CD4-positive, CD25-positive, alpha-beta regulatory T cell (primary cell): ENCODE data around the gene PPARA. TPM values are rescaled to one million over a fixed set of nuclear protein-coding genes. Genes with fewer than 3 reads are reported as not detected.

ENCODE experiments used
- ATAC-seq, 2 donors: fragments of 150-1000 bp; cut with Tn5 transposase; one replicate each; pipeline ENCODE4 v1.10.0; 2021; ENCODE audit warnings: low read depth in 2 of 2, moderate number of reproducible peaks in 2 of 2, moderate library complexity in 1 of 2
- DNase-seq, 3 donors: peaks; one replicate each; pipeline versions ENCODE4 v3.0.0 to v3.0.0-alpha.2; 2012 to 2022; ENCODE audit warnings: mixed read lengths in 1 of 3
- H3K27ac ChIP-seq: one replicate; pipeline ENCODE4 v1.7.0; 2013; ENCODE audit warnings: mild to moderate bottlenecking, low read length; ENCODE audit not compliant: insufficient read depth, poor library complexity, severe bottlenecking
- H3K27me3 ChIP-seq: one replicate; pipeline ENCODE4 v1.7.0; 2013; ENCODE audit warnings: low read length; ENCODE audit not compliant: control insufficient read depth, insufficient read depth
- H3K36me3 ChIP-seq: one replicate; pipeline ENCODE4 v1.7.0; 2013; ENCODE audit warnings: mild to moderate bottlenecking, low read length, moderate library complexity; ENCODE audit not compliant: control insufficient read depth, insufficient read depth
- H3K4me1 ChIP-seq: 2 replicates; pipeline ENCODE4 v1.7.0; 2013; ENCODE audit warnings: mild to moderate bottlenecking, low read length; ENCODE audit not compliant: insufficient read depth, control insufficient read depth, poor library complexity, severe bottlenecking
- H3K4me3 ChIP-seq: one replicate; pipeline ENCODE4 v1.7.0; 2013; ENCODE audit warnings: low read depth, mild to moderate bottlenecking, low read length, moderate library complexity
- H3K9me3 ChIP-seq, 2 experiments: 1 replicate in 1 of 2; 2 replicates in 1 of 2; pipeline ENCODE4 v1.7.0; 2013; ENCODE audit warnings: low read length in 2 of 2, mild to moderate bottlenecking in 1 of 2, moderate library complexity in 1 of 2; ENCODE audit not compliant: control insufficient read depth in 2 of 2
- H3K27ac Mint-ChIP-seq, 3 donors: one replicate each; pipeline ENCODE4 v1.8.0; 2020 to 2022; ENCODE audit warnings: mild to moderate bottlenecking in 3 of 3, mixed read lengths in 3 of 3, moderate library complexity in 2 of 3
- H3K27me3 Mint-ChIP-seq: one replicate; pipeline ENCODE4 v1.8.0; 2022; ENCODE audit warnings: mild to moderate bottlenecking, mixed read lengths
- H3K36me3 Mint-ChIP-seq: one replicate; pipeline ENCODE4 v1.8.0; 2020; ENCODE audit warnings: mixed read lengths
- H3K4me1 Mint-ChIP-seq, 4 donors: one replicate each; pipeline ENCODE4 v1.8.0; 2020 to 2022; ENCODE audit warnings: mixed read lengths in 4 of 4, mild to moderate bottlenecking in 1 of 4
- H3K4me3 Mint-ChIP-seq, 4 donors: one replicate each; pipeline ENCODE4 v1.8.0; 2020 to 2022; ENCODE audit warnings: mild to moderate bottlenecking in 4 of 4, mixed read lengths in 4 of 4, moderate library complexity in 3 of 4
- H3K9me3 Mint-ChIP-seq, 7 donors: one replicate each; pipeline ENCODE4 v1.8.0; 2020 to 2022; ENCODE audit warnings: mixed read lengths in 7 of 7, mild to moderate bottlenecking in 3 of 7, moderate library complexity in 2 of 7
- polyA plus RNA-seq, 4 donors: library from polyadenylated mRNA; unstranded; fragments of 300-500 nt; fragmentation: Illumina TruSeq; gene quantifications; one replicate each; pipeline ENCODE4 v1.2.3, GENCODE V29; 2021
- total RNA-seq: library from RNA; stranded (reverse); gene quantifications from one replicate; pipeline ENCODE4 v1.2.3, GENCODE V29; 2022

The PPARA gene
- total and polyA plus RNA-seq, 5 donors from 2014 or later = 0.67 to 10.3 (median 4.0) TPM

DNA sequence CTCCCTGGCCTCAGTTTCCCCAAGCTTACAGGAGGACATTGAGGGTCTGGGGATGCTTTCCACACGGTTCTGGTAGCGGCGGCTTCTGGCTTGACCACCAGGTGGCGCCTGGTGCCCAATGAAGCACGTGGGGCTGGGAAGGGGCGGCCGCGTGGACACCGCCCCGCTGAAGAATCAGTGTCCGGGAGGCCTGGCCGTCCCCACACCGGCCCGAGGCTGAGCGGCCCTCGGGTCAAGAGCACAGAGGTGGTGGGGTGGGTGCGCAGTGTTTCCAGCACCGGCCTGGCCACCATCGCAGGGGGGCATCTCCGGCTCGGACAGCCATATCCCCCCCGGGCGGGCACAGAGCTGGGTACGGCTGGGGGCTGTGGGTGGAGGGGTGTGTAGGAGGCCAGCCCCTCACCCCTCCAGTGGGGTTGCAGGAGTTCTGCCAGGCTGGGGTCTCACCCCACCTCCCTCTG is 27.8 kb upstream of the PPARA start:
- no peaks in the 10 kb centered on the region for H3K27me3 ChIP-seq

GRCh38 chr22:46122980-46123693 is 27.2 kb upstream of the PPARA start:
- Mint-ChIP-seq H3K9me3 (no peaks in the 10 kb centered on the region), H3K27me3 (no peaks in the 10 kb centered on the region), H3K4me1 (no peaks in the 10 kb centered on the region), H3K4me3 (no peak overlapping the region), H3K36me3 (no peaks in the 10 kb centered on the region), H3K27ac (no peak overlapping the region)
- no peak overlapping the region for H3K4me3 ChIP-seq
- ATAC-seq (no peak), DNase-seq (no peak)
- H3K27me3 ChIP-seq = no peaks in the 10 kb centered on the region
- H3K9me3 ChIP-seq = no peaks in the 10 kb centered on the region
- H3K4me1 ChIP-seq = peaks cover 5% of the 10 kb centered on the region
- no peak overlapping the region for H3K27ac ChIP-seq
- H3K36me3 ChIP-seq = no peaks in the 10 kb centered on the region

More for the DNA sequence above, 27.8 kb upstream of the PPARA start:
- Mint-ChIP-seq H3K27ac (no peak overlapping the region), H3K4me3 (no peak overlapping the region), H3K4me1 (no peaks in the 10 kb centered on the region), H3K36me3 (no peaks in the 10 kb centered on the region), H3K9me3 (no peaks in the 10 kb centered on the region), H3K27me3 (no peaks in the 10 kb centered on the region)
- peaks cover 5% of the 10 kb centered on the region for H3K4me1 ChIP-seq
- no peaks in the 10 kb centered on the region for H3K9me3 ChIP-seq
- peak; percentile 58 to 64 (median 60) for DNase-seq
- H3K36me3 ChIP-seq = no peaks in the 10 kb centered on the region
- peak; percentile 50 to 61 for ATAC-seq
- H3K4me3 ChIP-seq = no peak overlapping the region
- H3K27ac ChIP-seq = no peak overlapping the region

GRCh38 chr22:46123694-46124382 is 26.5 kb upstream of the PPARA start:
- H3K27me3 ChIP-seq = no peaks in the 10 kb centered on the region
- no peak overlapping the region for H3K27ac Mint-ChIP-seq
- no peaks in the 10 kb centered on the region for H3K36me3 ChIP-seq
- H3K4me3 ChIP-seq = no peak overlapping the region
- no peaks in the 10 kb centered on the region for H3K9me3 ChIP-seq
- no peaks in the 10 kb centered on the region for H3K9me3 Mint-ChIP-seq
- H3K27me3 Mint-ChIP-seq = no peaks in the 10 kb centered on the region
- ATAC-seq (no peak), DNase-seq (no peak)
- no peaks in the 10 kb centered on the region for H3K36me3 Mint-ChIP-seq
- no peaks in the 10 kb centered on the region for H3K4me1 Mint-ChIP-seq
- H3K4me3 Mint-ChIP-seq = no peak overlapping the region
- H3K27ac ChIP-seq = no peak overlapping the region
- H3K4me1 ChIP-seq = peaks cover 5% of the 10 kb centered on the region

DNA sequence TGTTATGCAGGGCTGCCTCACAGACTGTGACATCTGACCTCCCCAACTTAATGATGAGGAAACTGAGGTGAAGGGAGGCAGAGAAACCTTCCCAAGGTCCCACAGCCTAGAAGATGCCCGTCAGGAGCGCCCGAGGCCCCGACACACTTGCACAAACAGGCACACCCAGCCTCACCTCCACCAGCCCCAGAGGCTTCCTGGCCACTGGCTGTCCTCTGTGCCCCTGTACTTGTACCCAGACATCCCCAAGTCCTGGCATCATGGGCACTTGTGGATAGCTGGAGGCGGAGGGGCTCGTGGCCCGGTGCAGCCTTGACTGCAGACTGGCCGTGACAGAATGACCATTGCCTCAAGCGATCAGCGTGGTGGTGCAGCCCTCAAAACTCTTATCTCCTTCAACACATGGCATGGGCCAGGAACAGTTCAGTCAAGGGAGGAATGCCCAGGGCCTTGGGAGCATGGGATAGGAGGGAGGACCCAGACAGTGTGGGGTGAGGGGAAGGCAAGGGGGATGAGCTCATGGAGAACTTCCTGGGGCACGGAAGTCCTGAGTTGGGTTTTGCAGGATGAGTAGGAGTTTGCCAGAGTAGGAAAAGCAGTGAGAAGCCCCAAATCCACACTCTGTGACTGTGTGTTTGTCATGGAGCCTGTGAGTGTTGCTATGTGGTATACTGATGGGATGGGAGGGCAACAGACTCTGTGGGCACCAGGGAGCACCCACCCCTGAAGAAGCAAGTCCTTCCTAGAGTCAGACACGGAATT is 25.8 kb upstream of the PPARA start:
- Histone ChIP-seq H3K4me1 (peaks cover 5% of the 10 kb centered on the region), H3K27me3 (no peaks in the 10 kb centered on the region), H3K9me3 (no peaks in the 10 kb centered on the region), H3K36me3 (no peaks in the 10 kb centered on the region), H3K27ac (no peak overlapping the region), H3K4me3 (no peak overlapping the region)
- Mint-ChIP-seq H3K9me3 (no peaks in the 10 kb centered on the region), H3K27ac (no peak overlapping the region), H3K36me3 (no peaks in the 10 kb centered on the region), H3K4me1 (no peaks in the 10 kb centered on the region), H3K27me3 (no peaks in the 10 kb centered on the region), H3K4me3 (no peak overlapping the region)
- ATAC-seq = no peak
- no peak for DNase-seq

DNA sequence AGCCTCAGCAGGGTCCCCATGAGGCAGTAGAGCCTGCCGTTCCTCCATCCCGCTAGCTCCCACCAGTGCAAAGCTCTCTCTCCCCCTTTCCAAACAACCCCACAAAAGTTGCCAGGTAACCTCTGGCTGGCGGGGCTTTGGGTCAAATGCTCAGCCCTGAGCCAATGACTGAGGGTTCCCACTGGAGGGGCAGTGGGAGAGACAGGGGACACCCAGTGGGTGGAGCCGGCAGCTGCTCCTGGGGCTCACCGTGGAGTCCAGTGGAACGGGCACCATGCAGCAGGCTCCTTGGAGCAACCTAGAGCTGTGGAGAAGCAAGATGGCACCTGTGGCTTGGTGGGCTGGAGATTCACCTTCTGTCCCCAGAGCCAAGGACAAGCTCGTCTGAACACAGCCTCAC is 25.0 kb upstream of the PPARA start:
- H3K27ac ChIP-seq = no peak overlapping the region
- H3K4me1 Mint-ChIP-seq = peaks cover 0 to 2% (median 0%) of the 10 kb centered on the region in 4 donors
- no peak for ATAC-seq
- no peak for DNase-seq
- H3K9me3 Mint-ChIP-seq = no peaks in the 10 kb centered on the region
- H3K27ac Mint-ChIP-seq = no peak overlapping the region
- H3K27me3 ChIP-seq = no peaks in the 10 kb centered on the region
- no peak overlapping the region for H3K4me3 ChIP-seq
- no peak overlapping the region for H3K4me3 Mint-ChIP-seq
- H3K4me1 ChIP-seq = peaks cover 5% of the 10 kb centered on the region
- H3K27me3 Mint-ChIP-seq = no peaks in the 10 kb centered on the region
- H3K9me3 ChIP-seq = no peaks in the 10 kb centered on the region
- no peaks in the 10 kb centered on the region for H3K36me3 Mint-ChIP-seq
- H3K36me3 ChIP-seq = no peaks in the 10 kb centered on the region

- no peaks in the 10 kb centered on the region for H3K9me3 ChIP-seq
- H3K4me3 ChIP-seq = no peak overlapping the region
- no peaks in the 10 kb centered on the region for H3K9me3 Mint-ChIP-seq
- no peaks in the 10 kb centered on the region for H3K27me3 ChIP-seq
- H3K36me3 Mint-ChIP-seq = no peaks in the 10 kb centered on the region
- DNase-seq (no peak), ATAC-seq (no peak)
- peaks cover 5% of the 10 kb centered on the region for H3K4me1 ChIP-seq
- H3K36me3 ChIP-seq = no peaks in the 10 kb centered on the region
- no peak overlapping the region for H3K27ac ChIP-seq
- peaks cover 0 to 2% (median 0%) of the 10 kb centered on the region in 4 donors for H3K4me1 Mint-ChIP-seq
- H3K4me3 Mint-ChIP-seq = no peak overlapping the region
- H3K27me3 Mint-ChIP-seq = no peaks in the 10 kb centered on the region
- no peak overlapping the region for H3K27ac Mint-ChIP-seq
Observed at GRCh38 chr22:46125816-46126765, 24.2 kb upstream of the PPARA start.

DNA sequence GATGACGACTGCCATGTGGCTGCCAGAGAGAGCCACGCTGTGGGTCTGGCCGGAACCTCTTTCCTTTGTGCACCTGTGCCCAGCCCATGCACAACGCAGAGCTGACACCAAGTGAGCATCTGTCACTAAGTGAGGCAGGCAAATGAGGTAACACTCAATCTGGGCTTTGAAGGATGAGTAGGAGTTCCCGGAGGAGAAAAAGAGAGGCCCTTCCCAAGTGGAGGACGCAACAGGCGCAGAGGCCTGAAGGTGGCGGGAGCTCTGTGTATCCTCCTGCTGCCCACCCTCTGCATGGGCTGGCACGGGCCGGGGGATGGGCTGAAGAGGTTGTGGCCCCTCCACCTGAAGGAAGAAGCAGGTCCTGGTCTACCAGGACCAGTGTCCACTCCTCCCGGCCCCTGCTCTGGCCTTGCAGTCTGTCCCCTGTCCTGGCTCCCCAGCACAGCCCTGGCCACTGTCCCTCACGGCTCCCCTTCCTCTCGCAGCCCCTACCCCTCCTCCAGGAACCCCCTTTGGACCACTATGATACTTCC is 23.4 kb upstream of the PPARA start:
- Mint-ChIP-seq H3K4me1 (peaks cover 0 to 2% (median 0%) of the 10 kb centered on the region in 4 donors), H3K27me3 (no peaks in the 10 kb centered on the region), H3K4me3 (no peak overlapping the region), H3K27ac (no peak overlapping the region), H3K9me3 (no peaks in the 10 kb centered on the region), H3K36me3 (no peaks in the 10 kb centered on the region)
- Histone ChIP-seq H3K9me3 (no peaks in the 10 kb centered on the region), H3K4me1 (peaks cover 5% of the 10 kb centered on the region), H3K36me3 (no peaks in the 10 kb centered on the region), H3K4me3 (no peak overlapping the region), H3K27ac (no peak overlapping the region), H3K27me3 (no peaks in the 10 kb centered on the region)
- DNase-seq (no peak), ATAC-seq (no peak)
